ENCODE measurements around the gene NCBP3. TPM values are rescaled to one million over a fixed set of nuclear protein-coding genes. Genes with fewer than 3 reads are reported as not detected.
A peak's percentile ranks its signal among the peaks of the same experiment; 100 is the strongest.

NCBP3 gene
- total and polyA plus RNA-seq, 12 donors: 11.0 to 36.6 (median 23.0) TPM

DNA sequence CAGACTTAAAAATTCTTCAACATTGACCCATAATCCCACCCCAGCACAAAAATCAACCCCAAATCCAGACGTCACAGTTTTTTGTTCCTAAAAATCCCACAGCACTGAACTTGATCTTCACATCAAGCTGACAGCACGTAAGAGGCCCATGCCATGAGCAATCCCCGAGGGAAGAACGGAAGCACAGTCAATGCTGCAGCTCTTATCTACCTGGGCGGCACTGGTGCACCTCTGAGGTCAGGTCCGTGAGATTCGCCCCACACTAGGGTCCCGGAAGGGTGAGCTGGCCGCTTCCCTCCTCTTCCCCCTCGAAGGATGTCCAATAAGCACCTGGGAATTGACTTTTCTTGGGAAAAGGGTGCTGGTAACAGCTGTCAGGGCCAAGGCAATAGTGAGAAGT, 33.8 kb downstream of the NCBP3 start:
- TF ChIP-seq CTCF (IDR thresholded peaks at IDR 0.05) (no peak), POLR2A (IDR thresholded peaks at IDR 0.05) (no peak)
- WGBS, 4 donors: 89 to 93% (median 93%) methylated on average over 10 of the region's 10 CpGs
- H3K4me3 ChIP-seq: no peak overlapping the region
- peaks cover 0 to 91% of the 10 kb centered on the region in 2 donors for H3K36me3 ChIP-seq (replicated peaks in 1 of 2)
- peak in 1 of 7 donors; percentile 39 for DNase-seq
- intact Hi-C loops (cut with DNase I): no loop called here
- no peaks in the 10 kb centered on the region for H3K4me1 ChIP-seq (replicated peaks in 1 of 2)
- no peaks in the 10 kb centered on the region for H3K9me3 ChIP-seq (replicated peaks in 1 of 3)
- no peak overlapping the region for H3K27ac ChIP-seq
- no peaks in the 10 kb centered on the region for H3K27me3 ChIP-seq

DNA sequence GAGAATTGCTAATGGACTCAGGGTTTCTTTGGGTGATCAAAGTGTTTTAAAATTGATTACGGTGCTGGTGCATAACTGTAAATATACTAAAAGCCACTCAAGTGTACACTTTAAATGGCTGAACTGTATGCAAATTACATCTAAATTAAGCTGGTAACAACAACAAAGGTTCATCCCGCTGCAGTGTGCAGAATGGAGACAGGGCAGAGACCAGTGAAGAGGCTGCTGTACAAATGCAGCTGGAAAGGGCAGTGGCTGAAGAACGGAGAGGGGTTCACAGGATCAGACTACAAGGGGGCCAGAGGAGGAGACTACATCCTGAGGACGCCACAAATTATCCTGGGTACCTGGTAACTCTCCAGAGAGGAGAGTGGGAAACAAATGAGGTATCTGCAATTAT, 36.0 kb downstream of the NCBP3 start:
- intact Hi-C loops (cut with DNase I): no loop called here
- TF ChIP-seq CTCF (IDR thresholded peaks at IDR 0.05) (no peak), POLR2A (IDR thresholded peaks at IDR 0.05) (no peak)
- peak in 1 of 7 donors; percentile 20 for DNase-seq
- H3K36me3 ChIP-seq (replicated peaks in 1 of 2): peaks cover 0 to 70% of the 10 kb centered on the region in 2 donors
- no peak overlapping the region for H3K4me3 ChIP-seq
- H3K4me1 ChIP-seq (replicated peaks in 1 of 2): no peaks in the 10 kb centered on the region
- H3K9me3 ChIP-seq (replicated peaks in 1 of 3): no peaks in the 10 kb centered on the region
- no peaks in the 10 kb centered on the region for H3K27me3 ChIP-seq
- WGBS, 4 donors: 92 to 98% (median 97%) methylated on average over 4 of the region's 4 CpGs
- H3K27ac ChIP-seq: no peak overlapping the region

DNA sequence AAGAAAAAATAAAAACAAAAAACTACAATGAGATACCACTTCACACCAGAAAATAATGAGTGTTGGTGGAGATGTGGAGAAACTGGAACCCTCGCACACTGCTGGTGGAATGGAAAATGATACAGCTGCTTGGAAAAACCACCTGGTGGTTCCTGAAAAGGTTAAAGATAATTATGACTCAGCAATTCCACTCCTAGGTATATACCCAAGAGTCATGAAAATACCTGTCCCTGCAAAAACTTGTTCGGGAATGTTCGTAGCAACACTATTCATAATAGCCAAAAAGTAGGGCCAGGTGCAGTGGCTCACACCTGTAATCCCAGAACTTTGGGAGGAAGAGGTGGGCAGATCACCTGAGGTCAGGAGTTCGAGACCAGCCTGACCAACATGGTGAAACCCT, 36.9 kb downstream of the NCBP3 start:
- H3K4me3 ChIP-seq: no peak overlapping the region
- no peaks in the 10 kb centered on the region for H3K9me3 ChIP-seq (replicated peaks in 1 of 3)
- peaks cover 0 to under 1% of the 10 kb centered on the region in 2 donors for H3K4me1 ChIP-seq (replicated peaks in 1 of 2)
- intact Hi-C loops (cut with DNase I): no loop called here
- DNase-seq: no peak
- peaks cover 0 to 62% of the 10 kb centered on the region in 2 donors for H3K36me3 ChIP-seq (replicated peaks in 1 of 2)
- H3K27me3 ChIP-seq: no peaks in the 10 kb centered on the region
- H3K27ac ChIP-seq: no peak overlapping the region
- no peak for TF ChIP-seq CTCF (IDR thresholded peaks at IDR 0.05)
- no peak for TF ChIP-seq POLR2A (IDR thresholded peaks at IDR 0.05)
- WGBS, 4 donors: 95 to 97% (median 96%) methylated on average over 4 of the region's 4 CpGs

GRCh38 chr17:3808701-3809100, 37.3 kb downstream of the NCBP3 start:
- Histone ChIP-seq H3K4me1 (replicated peaks in 1 of 2) (peaks cover under 1 to 5% of the 10 kb centered on the region in 2 donors), H3K9me3 (replicated peaks in 1 of 3) (no peaks in the 10 kb centered on the region), H3K27me3 (no peaks in the 10 kb centered on the region), H3K27ac (no peak overlapping the region), H3K36me3 (replicated peaks in 1 of 2) (peaks cover 0 to 58% of the 10 kb centered on the region in 2 donors), H3K4me3 (no peak overlapping the region)
- intact Hi-C loops (cut with DNase I): no loop called here
- DNase-seq: peak in 1 of 7 donors; percentile 5
- TF ChIP-seq POLR2A (IDR thresholded peaks at IDR 0.05): no peak
- no peak for TF ChIP-seq CTCF (IDR thresholded peaks at IDR 0.05)
- 66 to 91% (median 83%) methylated on average over 7 of the region's 7 CpGs for WGBS, 4 donors
